Fibroblast of mammary gland (primary cell): ENCODE results near the gene WFIKKN2.
"Not testable (repeated sequence)": the region's sequence is repeated elsewhere in the genome, so short reads cannot be mapped to it uniquely, and the experiment has no call there.

Source experiments
- DNase-seq: peaks from one replicate; pipeline ENCODE4 v3.0.0-alpha.2; 2010; ENCODE audit warnings: low read depth
- H3K4me3 ChIP-seq: 2 replicates; pipeline ENCODE4 v1.5.1; 2011; ENCODE audit warnings: low read depth, mild to moderate bottlenecking, low read length, moderate library complexity; ENCODE audit not compliant: control insufficient read depth
- CTCF ChIP-seq: conservative IDR thresholded peaks from 2 replicates; pipeline ENCODE4 v1.5.1; 2011; ENCODE audit warnings: low read depth, low read length, inconsistent platforms; ENCODE audit not compliant: control insufficient read depth, insufficient read depth

Gene WFIKKN2

DNA sequence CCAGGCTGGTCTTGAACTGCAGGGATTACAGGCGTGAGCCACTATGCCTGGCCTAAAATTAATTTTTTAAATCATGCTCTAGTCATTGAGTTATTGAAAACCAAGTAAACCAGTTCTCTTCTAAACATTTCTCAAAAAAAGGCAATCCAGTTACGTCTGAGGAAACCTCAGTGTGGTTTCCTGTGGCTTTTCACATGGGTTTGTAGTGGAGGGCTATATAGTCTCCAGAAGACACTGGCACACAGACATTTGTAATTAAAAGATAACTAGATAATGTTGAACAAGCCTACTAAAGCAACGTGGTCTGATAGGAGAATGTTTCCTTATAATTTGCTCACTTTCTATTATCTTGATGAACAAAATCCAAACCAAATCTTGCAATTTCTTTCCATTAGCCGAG is 36.0 kb downstream of the WFIKKN2 start:
- TF ChIP-seq CTCF, result no peak
- H3K4me3 ChIP-seq, result no peak overlapping the region
- DNase-seq, result no peak

DNA sequence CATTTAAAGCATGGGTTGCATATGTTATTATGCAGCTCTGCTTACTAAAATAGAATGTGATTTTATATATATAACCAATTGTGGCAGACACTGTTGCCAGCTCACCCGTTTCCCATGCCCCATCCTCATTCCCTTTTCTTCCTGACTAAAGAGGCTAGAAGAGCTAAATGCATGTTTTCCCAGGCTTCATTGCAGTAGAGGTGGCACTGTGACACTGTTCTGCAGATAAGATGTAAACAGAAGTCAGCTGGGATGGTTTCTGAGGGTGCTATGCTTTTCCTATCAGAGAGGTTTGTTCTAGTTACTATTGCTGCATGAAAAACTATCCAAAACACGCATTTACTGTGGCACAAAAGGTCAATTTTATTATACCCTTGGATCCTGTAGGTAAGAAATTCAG is 36.5 kb downstream of the WFIKKN2 start:
- DNase-seq, result no peak
- H3K4me3 ChIP-seq, result no peak overlapping the region
- TF ChIP-seq CTCF, result no peak

DNA sequence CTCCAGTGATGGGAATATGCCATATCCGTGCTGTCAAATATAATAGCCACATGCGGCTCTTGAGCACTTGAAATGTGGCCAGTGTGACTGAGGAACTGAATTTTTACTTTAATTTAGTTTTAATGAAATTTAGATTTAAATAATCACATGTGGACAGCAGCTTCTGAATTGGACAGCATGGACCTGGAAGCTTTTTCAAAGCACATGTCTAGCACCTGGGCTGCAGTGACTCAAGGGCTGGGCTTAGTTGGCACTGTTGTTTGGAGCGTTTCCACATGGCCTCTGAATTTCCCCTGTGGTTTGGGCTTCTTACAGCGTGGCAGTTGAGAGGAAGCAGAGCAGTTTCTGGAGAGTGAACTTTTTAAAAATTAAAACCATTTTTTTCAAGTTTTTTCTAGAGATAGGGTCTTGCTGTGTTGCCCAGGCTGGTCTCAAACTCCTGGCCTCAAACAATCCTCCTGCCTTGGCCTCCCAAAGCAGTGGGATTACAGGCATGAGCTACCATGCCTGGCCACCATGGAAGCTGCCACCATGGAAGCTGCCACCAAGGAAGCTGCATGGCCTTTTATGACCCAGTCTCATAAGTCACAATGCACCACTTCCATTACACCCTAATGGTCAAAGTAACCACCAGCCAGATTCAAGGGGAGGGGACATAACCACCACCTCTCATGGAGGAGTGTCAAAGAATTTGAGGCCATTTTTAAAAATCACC is 37.5 kb downstream of the WFIKKN2 start:
- no peak overlapping the region for H3K4me3 ChIP-seq
- TF ChIP-seq CTCF, result no peak
- DNase-seq, result peak; percentile 90

DNA sequence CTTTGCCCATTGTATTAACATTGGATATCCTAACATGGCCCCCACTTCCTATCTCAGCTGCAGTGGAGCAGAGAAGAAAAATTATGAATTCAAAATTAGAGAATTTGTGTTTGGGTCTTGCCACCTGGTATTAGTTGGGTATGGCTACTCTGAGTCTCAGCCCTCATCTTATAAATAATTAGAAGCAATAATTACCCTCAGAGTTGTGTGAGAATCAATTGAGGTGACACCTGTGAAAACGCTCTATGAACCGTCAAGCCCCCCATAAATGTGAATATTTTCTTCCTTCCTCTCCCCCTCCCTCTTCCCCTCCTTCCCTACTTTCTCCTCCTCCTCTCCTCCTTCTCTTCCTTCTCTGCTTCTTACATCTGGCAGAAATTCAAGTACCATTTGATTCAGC is 39.7 kb downstream of the WFIKKN2 start:
- no peak for TF ChIP-seq CTCF
- DNase-seq, result no peak
- H3K4me3 ChIP-seq, result no peak overlapping the region

DNA sequence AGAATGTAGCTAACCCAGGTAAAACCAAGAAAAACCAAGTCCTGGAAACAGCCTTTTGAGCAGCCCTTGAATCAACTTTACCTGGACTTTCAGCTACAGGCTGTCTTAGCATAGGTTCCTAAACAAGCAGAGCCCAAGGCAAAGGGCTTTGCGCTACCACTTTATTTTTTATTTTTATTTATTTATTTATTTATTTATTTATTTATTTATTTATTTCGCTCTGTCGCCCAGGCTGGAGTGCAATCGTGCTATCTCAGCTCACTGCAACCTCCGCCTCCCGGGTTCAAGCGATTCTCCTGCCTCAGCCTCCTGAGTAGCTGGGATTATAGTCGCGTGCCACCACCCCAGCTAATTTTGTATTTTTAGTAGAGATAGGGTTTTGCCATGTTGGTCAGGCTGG is 41.7 kb downstream of the WFIKKN2 start:
- DNase-seq, result not testable (repeated sequence)

DNA sequence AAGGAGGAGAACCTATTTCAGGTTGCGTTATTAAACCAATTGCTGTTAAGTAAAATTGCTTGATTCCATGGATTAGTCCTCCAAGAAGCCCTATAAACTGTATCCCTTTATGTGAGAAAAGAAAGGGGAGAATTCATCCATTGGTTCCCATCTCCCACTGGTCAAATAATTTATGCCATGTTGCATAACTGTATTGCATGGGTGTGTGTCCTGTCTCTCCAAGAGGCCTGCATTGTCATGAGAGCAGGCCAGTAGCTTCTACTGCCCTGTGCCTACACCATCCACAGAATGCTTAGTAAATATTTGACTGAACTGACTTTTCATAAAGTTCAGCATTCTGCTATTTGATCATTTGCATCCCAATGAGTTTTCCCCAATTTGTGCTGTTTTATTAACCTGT is 42.5 kb downstream of the WFIKKN2 start:
- TF ChIP-seq CTCF, result no peak
- H3K4me3 ChIP-seq, result no peak overlapping the region
- no peak for DNase-seq

More for the DNA sequence above, 41.7 kb downstream of the WFIKKN2 start:
- not testable (repeated sequence) for H3K4me3 ChIP-seq

GRCh38 chr17:50879086-50879485 is 43.7 kb downstream of the WFIKKN2 start:
- no peak for TF ChIP-seq CTCF
- no peak for DNase-seq
- H3K4me3 ChIP-seq, result no peak overlapping the region
